ENCODE data around the gene BAIAP2. TPM values are rescaled to one million over a fixed set of nuclear protein-coding genes. Genes with fewer than 3 reads are reported as not detected.

The BAIAP2 gene
- total and polyA plus RNA-seq, 2 of the 13 experiments (the other 11 are each of a cell fraction or from before 2014, with no cell fraction given), result 22.5 to 24.0 TPM

DNA sequence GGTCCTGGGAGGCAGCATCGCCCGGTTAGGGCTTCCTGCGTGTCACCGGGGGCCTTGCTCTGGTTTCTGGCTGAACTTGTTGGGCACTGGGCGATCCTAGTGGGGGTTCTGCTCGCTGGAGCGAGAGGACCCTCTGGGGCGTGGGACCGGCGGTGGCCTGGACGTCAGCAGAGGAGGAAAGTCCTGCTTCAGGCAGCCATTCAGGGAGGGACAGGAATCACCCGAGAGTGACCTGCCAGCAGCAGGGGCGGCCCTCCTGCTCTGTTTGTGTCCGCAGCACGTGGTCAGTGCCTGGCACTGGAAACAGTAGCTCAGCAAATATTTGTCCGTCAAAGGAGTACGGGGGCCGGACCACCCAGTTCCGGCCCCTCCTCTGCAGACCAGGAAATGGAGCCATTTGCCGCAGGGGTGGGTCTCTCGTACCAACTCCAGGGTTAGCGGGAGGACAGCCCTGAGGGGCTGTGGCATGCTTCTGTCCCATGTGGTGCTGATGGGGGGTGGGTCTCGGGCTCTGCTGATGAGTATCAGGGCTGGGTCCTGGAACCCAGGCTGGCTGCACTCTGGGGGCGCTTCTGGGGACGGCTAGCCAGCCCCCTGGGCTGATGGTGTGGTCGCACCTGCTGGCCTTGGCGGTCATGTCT, 48.3 kb downstream of the BAIAP2 start (continued):
- peak; percentile 89 for TF ChIP-seq TEAD3 (CRISPR knock-in tag; optimal IDR thresholded peaks at IDR 0.05; ENCODE audit: borderline replicate concordance)
- peak; percentile 91; the same call in 1 of the 2 replicates for TF ChIP-seq REPIN1 (CRISPR knock-in tag; IDR thresholded peaks at IDR 0.05; ENCODE audit: borderline replicate concordance, low read depth)
- TF ChIP-seq, protein P1, sequence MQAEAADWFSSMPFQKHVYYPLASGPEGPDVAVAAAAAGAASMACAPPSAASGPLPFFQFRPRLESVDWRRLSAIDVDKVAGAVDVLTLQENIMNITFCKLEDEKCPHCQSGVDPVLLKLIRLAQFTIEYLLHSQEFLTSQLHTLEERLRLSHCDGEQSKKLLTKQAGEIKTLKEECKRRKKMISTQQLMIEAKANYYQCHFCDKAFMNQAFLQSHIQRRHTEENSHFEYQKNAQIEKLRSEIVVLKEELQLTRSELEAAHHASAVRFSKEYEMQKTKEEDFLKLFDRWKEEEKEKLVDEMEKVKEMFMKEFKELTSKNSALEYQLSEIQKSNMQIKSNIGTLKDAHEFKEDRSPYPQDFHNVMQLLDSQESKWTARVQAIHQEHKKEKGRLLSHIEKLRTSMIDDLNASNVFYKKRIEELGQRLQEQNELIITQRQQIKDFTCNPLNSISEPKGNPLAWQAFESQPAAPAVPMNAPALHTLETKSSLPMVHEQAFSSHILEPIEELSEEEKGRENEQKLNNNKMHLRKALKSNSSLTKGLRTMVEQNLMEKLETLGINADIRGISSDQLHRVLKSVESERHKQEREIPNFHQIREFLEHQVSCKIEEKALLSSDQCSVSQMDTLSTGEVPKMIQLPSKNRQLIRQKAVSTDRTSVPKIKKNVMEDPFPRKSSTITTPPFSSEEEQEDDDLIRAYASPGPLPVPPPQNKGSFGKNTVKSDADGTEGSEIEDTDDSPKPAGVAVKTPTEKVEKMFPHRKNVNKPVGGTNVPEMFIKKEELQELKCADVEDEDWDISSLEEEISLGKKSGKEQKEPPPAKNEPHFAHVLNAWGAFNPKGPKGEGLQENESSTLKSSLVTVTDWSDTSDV (CRISPR knock-in tag; IDR thresholded peaks at IDR 0.05), result peak; percentile 65; the same call in 1 of the 2 replicates
- peak; percentile 97 for TF ChIP-seq IKZF5 (CRISPR knock-in tag; IDR thresholded peaks at IDR 0.05)
- peak; percentile 92 for TF ChIP-seq ZMYM4 (CRISPR knock-in tag; IDR thresholded peaks at IDR 0.05)
- TF ChIP-seq, protein P2, sequence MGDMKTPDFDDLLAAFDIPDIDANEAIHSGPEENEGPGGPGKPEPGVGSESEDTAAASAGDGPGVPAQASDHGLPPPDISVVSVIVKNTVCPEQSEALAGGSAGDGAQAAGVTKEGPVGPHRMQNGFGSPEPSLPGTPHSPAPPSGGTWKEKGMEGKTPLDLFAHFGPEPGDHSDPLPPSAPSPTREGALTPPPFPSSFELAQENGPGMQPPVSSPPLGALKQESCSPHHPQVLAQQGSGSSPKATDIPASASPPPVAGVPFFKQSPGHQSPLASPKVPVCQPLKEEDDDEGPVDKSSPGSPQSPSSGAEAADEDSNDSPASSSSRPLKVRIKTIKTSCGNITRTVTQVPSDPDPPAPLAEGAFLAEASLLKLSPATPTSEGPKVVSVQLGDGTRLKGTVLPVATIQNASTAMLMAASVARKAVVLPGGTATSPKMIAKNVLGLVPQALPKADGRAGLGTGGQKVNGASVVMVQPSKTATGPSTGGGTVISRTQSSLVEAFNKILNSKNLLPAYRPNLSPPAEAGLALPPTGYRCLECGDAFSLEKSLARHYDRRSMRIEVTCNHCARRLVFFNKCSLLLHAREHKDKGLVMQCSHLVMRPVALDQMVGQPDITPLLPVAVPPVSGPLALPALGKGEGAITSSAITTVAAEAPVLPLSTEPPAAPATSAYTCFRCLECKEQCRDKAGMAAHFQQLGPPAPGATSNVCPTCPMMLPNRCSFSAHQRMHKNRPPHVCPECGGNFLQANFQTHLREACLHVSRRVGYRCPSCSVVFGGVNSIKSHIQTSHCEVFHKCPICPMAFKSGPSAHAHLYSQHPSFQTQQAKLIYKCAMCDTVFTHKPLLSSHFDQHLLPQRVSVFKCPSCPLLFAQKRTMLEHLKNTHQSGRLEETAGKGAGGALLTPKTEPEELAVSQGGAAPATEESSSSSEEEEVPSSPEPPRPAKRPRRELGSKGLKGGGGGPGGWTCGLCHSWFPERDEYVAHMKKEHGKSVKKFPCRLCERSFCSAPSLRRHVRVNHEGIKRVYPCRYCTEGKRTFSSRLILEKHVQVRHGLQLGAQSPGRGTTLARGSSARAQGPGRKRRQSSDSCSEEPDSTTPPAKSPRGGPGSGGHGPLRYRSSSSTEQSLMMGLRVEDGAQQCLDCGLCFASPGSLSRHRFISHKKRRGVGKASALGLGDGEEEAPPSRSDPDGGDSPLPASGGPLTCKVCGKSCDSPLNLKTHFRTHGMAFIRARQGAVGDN (CRISPR knock-in tag; IDR thresholded peaks at IDR 0.05), result peak; percentile 99
- 0 out of 2 replicates have a peak, but pooled peaks have one; percentile 77 for TF ChIP-seq ZNF572 (CRISPR knock-in tag; IDR thresholded peaks at IDR 0.05)
- TF ChIP-seq, protein P3, sequence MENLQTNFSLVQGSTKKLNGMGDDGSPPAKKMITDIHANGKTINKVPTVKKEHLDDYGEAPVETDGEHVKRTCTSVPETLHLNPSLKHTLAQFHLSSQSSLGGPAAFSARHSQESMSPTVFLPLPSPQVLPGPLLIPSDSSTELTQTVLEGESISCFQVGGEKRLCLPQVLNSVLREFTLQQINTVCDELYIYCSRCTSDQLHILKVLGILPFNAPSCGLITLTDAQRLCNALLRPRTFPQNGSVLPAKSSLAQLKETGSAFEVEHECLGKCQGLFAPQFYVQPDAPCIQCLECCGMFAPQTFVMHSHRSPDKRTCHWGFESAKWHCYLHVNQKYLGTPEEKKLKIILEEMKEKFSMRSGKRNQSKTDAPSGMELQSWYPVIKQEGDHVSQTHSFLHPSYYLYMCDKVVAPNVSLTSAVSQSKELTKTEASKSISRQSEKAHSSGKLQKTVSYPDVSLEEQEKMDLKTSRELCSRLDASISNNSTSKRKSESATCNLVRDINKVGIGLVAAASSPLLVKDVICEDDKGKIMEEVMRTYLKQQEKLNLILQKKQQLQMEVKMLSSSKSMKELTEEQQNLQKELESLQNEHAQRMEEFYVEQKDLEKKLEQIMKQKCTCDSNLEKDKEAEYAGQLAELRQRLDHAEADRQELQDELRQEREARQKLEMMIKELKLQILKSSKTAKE (CRISPR knock-in tag; IDR thresholded peaks at IDR 0.05; ENCODE audit: borderline replicate concordance), result peak; percentile 71
- TF ChIP-seq ZNF724P (CRISPR knock-in tag; IDR thresholded peaks at IDR 0.05; ENCODE audit: borderline replicate concordance), result 0 out of 2 replicates have a peak, but pooled peaks have one; percentile 76
- TF ChIP-seq ZMAT3 (CRISPR knock-in tag; conservative IDR thresholded peaks at IDR 0.05), result peak; percentile 98
- TF ChIP-seq ZBTB34 (CRISPR knock-in tag; IDR thresholded peaks at IDR 0.05), result 0 out of 2 replicates have a peak, but pooled peaks have one; percentile 34
- TF ChIP-seq SETDB1 (CRISPR knock-in tag; IDR thresholded peaks at IDR 0.05; ENCODE audit: borderline replicate concordance), result peak; percentile 64; the same call in 1 of the 2 replicates
- TF ChIP-seq, protein P4, sequence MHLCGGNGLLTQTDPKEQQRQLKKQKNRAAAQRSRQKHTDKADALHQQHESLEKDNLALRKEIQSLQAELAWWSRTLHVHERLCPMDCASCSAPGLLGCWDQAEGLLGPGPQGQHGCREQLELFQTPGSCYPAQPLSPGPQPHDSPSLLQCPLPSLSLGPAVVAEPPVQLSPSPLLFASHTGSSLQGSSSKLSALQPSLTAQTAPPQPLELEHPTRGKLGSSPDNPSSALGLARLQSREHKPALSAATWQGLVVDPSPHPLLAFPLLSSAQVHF (CRISPR knock-in tag; IDR thresholded peaks at IDR 0.05), result peak; percentile 47; the same call in 1 of the 2 replicates
- no peak; the same call in 1 of the 2 replicates for TF ChIP-seq ZNF333 (CRISPR knock-in tag; IDR thresholded peaks at IDR 0.05; ENCODE audit: borderline replicate concordance)
